Keratinocyte (primary cell): ENCODE results near the gene IL1RAPL1. TPM values are rescaled to one million over a fixed set of nuclear protein-coding genes. Genes with fewer than 3 reads are reported as not detected.

Source experiments
- DNase-seq: peaks from one replicate; pipeline ENCODE4 v3.0.0-alpha.2; 2011; ENCODE audit warnings: low read depth, missing footprints, low spot score
- FAIRE-seq: peaks from 2 replicates; lab custom pipeline; 2011; peaks lifted over from hg19 to GRCh38; lab: Jason Lieb, UNC
- H2AFZ ChIP-seq: 2 replicates; pipeline ENCODE4 v1.6.0; 2012; ENCODE audit warnings: low read length, control low read depth, inconsistent platforms; ENCODE audit not compliant: control insufficient read depth
- H3K27ac ChIP-seq: 2 replicates; pipeline ENCODE4 v1.5.1; 2011; ENCODE audit warnings: low read length; ENCODE audit not compliant: control insufficient read depth, insufficient read depth
- H3K27me3 ChIP-seq: 3 replicates; pipeline ENCODE4 v1.6.0; 2011; ENCODE audit warnings: low read length; ENCODE audit not compliant: control insufficient read depth, insufficient read depth; ENCODE audit errors: extremely low read depth
- H3K36me3 ChIP-seq, 2 experiments: 2 replicates in 1 of 2; 3 replicates in 1 of 2; pipeline ENCODE4 v1.5.1; 2011; ENCODE audit warnings: low read length in 2 of 2, mild to moderate bottlenecking in 1 of 2; ENCODE audit not compliant: control insufficient read depth in 2 of 2, insufficient read depth in 2 of 2; ENCODE audit errors: extremely low read depth in 1 of 2
- H3K4me1 ChIP-seq: 3 replicates; pipeline ENCODE4 v1.5.1; 2011; ENCODE audit warnings: low read length; ENCODE audit not compliant: control insufficient read depth, insufficient read depth; ENCODE audit errors: extremely low read depth
- H3K4me2 ChIP-seq: 3 replicates; pipeline ENCODE4 v1.6.0; 2011; ENCODE audit warnings: low read depth, low read length; ENCODE audit not compliant: control insufficient read depth, insufficient read depth; ENCODE audit errors: extremely low read depth
- H3K4me3 ChIP-seq, 3 experiments: fragments of 200-600 bp in 1 of 3; sonication (generic) in 1 of 3; 2 replicates in 2 of 3; 3 replicates in 1 of 3; pipeline ENCODE4 v1.5.1; 2011 to 2016; ENCODE audit warnings: low read length in 3 of 3, mild to moderate bottlenecking in 3 of 3, control low read depth in 2 of 3, inconsistent platforms in 1 of 3, low read depth in 1 of 3, mixed read lengths in 1 of 3, mixed run types in 1 of 3, moderate library complexity in 1 of 3; ENCODE audit not compliant: control insufficient read depth in 2 of 3, insufficient read depth in 2 of 3; ENCODE audit errors: extremely low read depth in 1 of 3
- H3K79me2 ChIP-seq: 2 replicates; pipeline ENCODE4 v1.6.0; 2012; ENCODE audit warnings: low read length; ENCODE audit not compliant: control insufficient read depth, insufficient read depth
- H3K9ac ChIP-seq: 3 replicates; pipeline ENCODE4 v1.6.0; 2011; ENCODE audit warnings: low read length; ENCODE audit not compliant: control insufficient read depth, insufficient read depth; ENCODE audit errors: extremely low read depth
- H3K9me1 ChIP-seq: 3 replicates; pipeline ENCODE4 v1.6.0; 2011; ENCODE audit warnings: low read length; ENCODE audit not compliant: control insufficient read depth, insufficient read depth; ENCODE audit errors: extremely low read depth
- H3K9me3 ChIP-seq: 2 replicates; pipeline ENCODE4 v1.5.1; 2012; ENCODE audit warnings: low read depth, low read length; ENCODE audit not compliant: control insufficient read depth
- H4K20me1 ChIP-seq: 3 replicates; pipeline ENCODE4 v1.6.0; 2011; ENCODE audit warnings: low read length; ENCODE audit not compliant: control insufficient read depth, insufficient read depth; ENCODE audit errors: extremely low read depth
- EZH2 ChIP-seq: IDR thresholded peaks from one replicate; pipeline ENCODE4 v1.6.1; 2012; ENCODE audit warnings: inconsistent platforms, mild to moderate bottlenecking, low read length, moderate library complexity
- dilution Hi-C: fragments of 300-500 bp; cut with MboI; formaldehyde crosslinking; loops from one replicate; pipeline ENCODE4 v1.7.0; 2020; ENCODE audit warnings: low sequenced_read_pairs; ENCODE audit not compliant: extremely low pct_ligation_motif_present
- polyA plus RNA-seq, 5 experiments: library from polyadenylated mRNA; depleted of rRNA in 3 of 5; stranded (reverse) in 3 of 5; stranded (forward) in 1 of 5; unstranded in 1 of 5; fragments of >200 nt; gene quantifications; 1 replicate in 1 of 5; 2 replicates in 3 of 5; 3 replicates in 1 of 5; pipeline versions ENCODE4 v1.2.1 to v1.2.3, GENCODE V29; 2011 to 2012; ENCODE audit warnings: missing spikeins in 2 of 5, low read depth in 1 of 5, low replicate concordance in 1 of 5
- TF ChIP-seq, protein P1 (sequence below), 3 experiments: IDR thresholded peaks in 1 of 3; conservative IDR thresholded peaks in 1 of 3; optimal IDR thresholded peaks in 1 of 3; 2 replicates in 2 of 3; 3 replicates in 1 of 3; pipeline versions ENCODE3 to v1.5.1; 2011; ENCODE audit warnings: low read length in 3 of 3, mild to moderate bottlenecking in 3 of 3, moderate library complexity in 2 of 3, control low read depth in 1 of 3, inconsistent platforms in 1 of 3; ENCODE audit not compliant: insufficient read depth in 2 of 3; ENCODE audit errors: extremely low read depth in 1 of 3

Gene IL1RAPL1
- polyA plus RNA-seq, 1 donor (not counting 4 experiments of a cell fraction or from before 2014, with no cell fraction given): 2.8 TPM

DNA sequence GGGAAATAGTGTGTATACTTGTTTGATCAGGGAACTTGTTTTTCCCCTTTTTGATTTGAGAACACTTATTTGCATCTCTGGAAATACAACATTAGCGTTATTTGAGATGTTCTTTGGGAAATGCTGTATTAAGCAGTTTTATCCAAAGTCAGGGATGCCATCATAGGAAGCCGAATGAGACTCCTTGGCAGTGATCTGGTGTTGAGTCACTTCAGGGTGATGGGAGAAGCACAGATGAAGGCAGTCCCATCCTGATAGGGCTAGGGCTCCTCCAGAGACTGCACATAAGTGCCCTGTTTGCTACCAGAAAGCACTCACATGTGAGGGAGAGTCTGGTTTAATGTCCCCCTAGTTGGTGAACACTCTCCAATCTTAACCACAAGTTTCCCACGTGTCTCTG is 62.3 kb downstream of the IL1RAPL1 start:
- Histone ChIP-seq H3K36me3 (no peaks in the 10 kb centered on the region), H3K9ac (no peak overlapping the region), H3K9me1 (no peaks in the 10 kb centered on the region), H3K79me2 (no peaks in the 10 kb centered on the region), H3K4me1 (no peaks in the 10 kb centered on the region), H2AFZ (no peak overlapping the region), H3K4me3 (no peak overlapping the region), H3K27me3 (no peaks in the 10 kb centered on the region), H3K27ac (no peak overlapping the region), H4K20me1 (no peaks in the 10 kb centered on the region), H3K4me2 (no peak overlapping the region), H3K9me3 (no peaks in the 10 kb centered on the region)
- dilution Hi-C loops: no loop called here
- no peak for FAIRE-seq
- no peak for TF ChIP-seq EZH2
- TF ChIP-seq, protein P1, sequence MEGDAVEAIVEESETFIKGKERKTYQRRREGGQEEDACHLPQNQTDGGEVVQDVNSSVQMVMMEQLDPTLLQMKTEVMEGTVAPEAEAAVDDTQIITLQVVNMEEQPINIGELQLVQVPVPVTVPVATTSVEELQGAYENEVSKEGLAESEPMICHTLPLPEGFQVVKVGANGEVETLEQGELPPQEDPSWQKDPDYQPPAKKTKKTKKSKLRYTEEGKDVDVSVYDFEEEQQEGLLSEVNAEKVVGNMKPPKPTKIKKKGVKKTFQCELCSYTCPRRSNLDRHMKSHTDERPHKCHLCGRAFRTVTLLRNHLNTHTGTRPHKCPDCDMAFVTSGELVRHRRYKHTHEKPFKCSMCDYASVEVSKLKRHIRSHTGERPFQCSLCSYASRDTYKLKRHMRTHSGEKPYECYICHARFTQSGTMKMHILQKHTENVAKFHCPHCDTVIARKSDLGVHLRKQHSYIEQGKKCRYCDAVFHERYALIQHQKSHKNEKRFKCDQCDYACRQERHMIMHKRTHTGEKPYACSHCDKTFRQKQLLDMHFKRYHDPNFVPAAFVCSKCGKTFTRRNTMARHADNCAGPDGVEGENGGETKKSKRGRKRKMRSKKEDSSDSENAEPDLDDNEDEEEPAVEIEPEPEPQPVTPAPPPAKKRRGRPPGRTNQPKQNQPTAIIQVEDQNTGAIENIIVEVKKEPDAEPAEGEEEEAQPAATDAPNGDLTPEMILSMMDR (optimal IDR thresholded peaks at IDR 0.05 in 1 of 3, IDR thresholded peaks at IDR 0.05 in 1 of 3, conservative IDR thresholded peaks at IDR 0.05 in 1 of 3; ENCODE audit: extremely low read depth in 1 of 3, insufficient read depth in 2 of 3, low read length in 3 of 3): no peak
- DNase-seq: no peak

DNA sequence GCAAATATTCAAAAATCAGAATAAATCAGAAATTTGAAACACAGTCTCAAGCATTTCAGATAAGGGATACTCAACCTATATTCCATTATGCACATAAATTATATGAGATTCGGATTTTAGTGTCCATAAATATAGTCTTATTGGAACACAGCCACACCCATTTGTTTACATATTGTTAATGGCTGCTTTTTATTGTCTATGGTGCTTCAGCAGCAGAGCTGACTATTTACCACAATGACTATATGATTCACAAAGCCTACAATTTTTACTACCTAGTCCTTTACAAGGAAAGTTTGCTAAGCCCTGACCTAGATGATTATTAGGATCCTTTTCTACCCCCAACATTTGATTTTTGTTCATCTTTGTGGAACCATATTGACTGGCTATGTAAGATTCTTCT is 63.9 kb downstream of the IL1RAPL1 start:
- DNase-seq (no peak), FAIRE-seq (no peak)
- Histone ChIP-seq H3K27ac (no peak overlapping the region), H3K9me3 (no peaks in the 10 kb centered on the region), H3K9ac (no peak overlapping the region), H3K27me3 (no peaks in the 10 kb centered on the region), H3K79me2 (no peaks in the 10 kb centered on the region), H3K4me2 (no peak overlapping the region), H2AFZ (no peak overlapping the region), H3K36me3 (no peaks in the 10 kb centered on the region), H3K4me1 (no peaks in the 10 kb centered on the region), H3K4me3 (no peak overlapping the region), H4K20me1 (no peaks in the 10 kb centered on the region), H3K9me1 (no peaks in the 10 kb centered on the region)
- dilution Hi-C loops: no loop called here
- TF ChIP-seq, protein P1 (optimal IDR thresholded peaks at IDR 0.05 in 1 of 3, IDR thresholded peaks at IDR 0.05 in 1 of 3, conservative IDR thresholded peaks at IDR 0.05 in 1 of 3; ENCODE audit: extremely low read depth in 1 of 3, insufficient read depth in 2 of 3, low read length in 3 of 3): no peak
- TF ChIP-seq EZH2: no peak
